ENCODE results near the gene DMXL2.

DNA sequence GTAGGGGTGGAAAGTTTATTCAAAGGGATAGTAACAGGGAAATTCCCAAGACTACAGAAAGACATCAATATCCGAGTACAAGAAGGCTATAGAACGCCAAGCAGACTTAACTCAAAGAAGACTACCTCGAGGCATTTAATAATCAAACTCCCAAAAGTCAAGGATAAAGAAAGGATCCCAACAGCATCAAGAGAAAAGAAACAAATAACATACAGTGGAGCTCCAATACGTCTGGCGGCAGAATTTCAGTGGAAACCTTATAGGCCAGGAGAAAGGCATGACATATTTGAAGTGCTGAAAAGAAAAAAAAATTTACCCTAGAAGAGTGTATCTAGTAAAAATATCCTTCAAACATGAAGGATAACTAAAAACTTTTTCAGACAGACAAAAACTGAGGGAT is 95.6 kb downstream of the DMXL2 start:
- TF ChIP-seq, protein P1, sequence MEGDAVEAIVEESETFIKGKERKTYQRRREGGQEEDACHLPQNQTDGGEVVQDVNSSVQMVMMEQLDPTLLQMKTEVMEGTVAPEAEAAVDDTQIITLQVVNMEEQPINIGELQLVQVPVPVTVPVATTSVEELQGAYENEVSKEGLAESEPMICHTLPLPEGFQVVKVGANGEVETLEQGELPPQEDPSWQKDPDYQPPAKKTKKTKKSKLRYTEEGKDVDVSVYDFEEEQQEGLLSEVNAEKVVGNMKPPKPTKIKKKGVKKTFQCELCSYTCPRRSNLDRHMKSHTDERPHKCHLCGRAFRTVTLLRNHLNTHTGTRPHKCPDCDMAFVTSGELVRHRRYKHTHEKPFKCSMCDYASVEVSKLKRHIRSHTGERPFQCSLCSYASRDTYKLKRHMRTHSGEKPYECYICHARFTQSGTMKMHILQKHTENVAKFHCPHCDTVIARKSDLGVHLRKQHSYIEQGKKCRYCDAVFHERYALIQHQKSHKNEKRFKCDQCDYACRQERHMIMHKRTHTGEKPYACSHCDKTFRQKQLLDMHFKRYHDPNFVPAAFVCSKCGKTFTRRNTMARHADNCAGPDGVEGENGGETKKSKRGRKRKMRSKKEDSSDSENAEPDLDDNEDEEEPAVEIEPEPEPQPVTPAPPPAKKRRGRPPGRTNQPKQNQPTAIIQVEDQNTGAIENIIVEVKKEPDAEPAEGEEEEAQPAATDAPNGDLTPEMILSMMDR (IDR thresholded peaks at IDR 0.05; ENCODE audit: low read length): no peak
- no peak for TF ChIP-seq EZH2 (IDR thresholded peaks at IDR 0.05; ENCODE audit: borderline replicate concordance, low read length)

All from OCI-LY1 (cell line).